ENCODE measurements around the gene VAMP4. TPM values are rescaled to one million over a fixed set of nuclear protein-coding genes. Genes with fewer than 3 reads are reported as not detected.

VAMP4 gene
- total RNA-seq, 1 donor = 7.3 TPM

GRCh38 chr1:171683870-171684269 is 58.0 kb downstream of the VAMP4 start:
- TF ChIP-seq CTCF (IDR thresholded peaks at IDR 0.05; ENCODE audit: insufficient read depth, low read depth, low read length) = no peak
- no peak for DNase-seq (ENCODE audit: low read depth)
- H3K4me3 ChIP-seq (ENCODE audit: low read depth, low read length) = no peak overlapping the region

GRCh38 chr1:171680339-171680738 is 61.5 kb downstream of the VAMP4 start:
- H3K4me3 ChIP-seq (ENCODE audit: low read depth, low read length) = no peak overlapping the region
- no peak for TF ChIP-seq CTCF (IDR thresholded peaks at IDR 0.05; ENCODE audit: insufficient read depth, low read depth, low read length)
- DNase-seq (ENCODE audit: low read depth) = no peak

- TF ChIP-seq CTCF (IDR thresholded peaks at IDR 0.05; ENCODE audit: insufficient read depth, low read depth, low read length) = no peak
- H3K4me3 ChIP-seq (ENCODE audit: low read depth, low read length) = no peak overlapping the region
- no peak for DNase-seq (ENCODE audit: low read depth)
These were observed 65.0 kb downstream of the VAMP4 start for GRCh38 chr1:171676823-171677222.

- TF ChIP-seq CTCF (IDR thresholded peaks at IDR 0.05; ENCODE audit: insufficient read depth, low read depth, low read length) = no peak
- DNase-seq (ENCODE audit: low read depth) = no peak
- no peak overlapping the region for H3K4me3 ChIP-seq (ENCODE audit: low read depth, low read length)
These were observed 67.1 kb downstream of the VAMP4 start for GRCh38 chr1:171674431-171675405.

- TF ChIP-seq CTCF (IDR thresholded peaks at IDR 0.05; ENCODE audit: insufficient read depth, low read depth, low read length) = no peak
- DNase-seq (ENCODE audit: low read depth) = no peak
- no peak overlapping the region for H3K4me3 ChIP-seq (ENCODE audit: low read depth, low read length)
These were observed 71.1 kb downstream of the VAMP4 start for GRCh38 chr1:171670739-171671138.

- H3K4me3 ChIP-seq (ENCODE audit: low read depth, low read length) = no peak overlapping the region
- TF ChIP-seq CTCF (IDR thresholded peaks at IDR 0.05; ENCODE audit: insufficient read depth, low read depth, low read length) = no peak
- DNase-seq (ENCODE audit: low read depth) = no peak
These were observed 73.5 kb downstream of the VAMP4 start for GRCh38 chr1:171668372-171668771.
